ENCODE measurements around the gene DPYSL4. TPM values are rescaled to one million over a fixed set of nuclear protein-coding genes. Genes with fewer than 3 reads are reported as not detected.

The DPYSL4 gene
- polyA plus RNA-seq, 3 donors = 0.08 TPM; not detected in 2

DNA sequence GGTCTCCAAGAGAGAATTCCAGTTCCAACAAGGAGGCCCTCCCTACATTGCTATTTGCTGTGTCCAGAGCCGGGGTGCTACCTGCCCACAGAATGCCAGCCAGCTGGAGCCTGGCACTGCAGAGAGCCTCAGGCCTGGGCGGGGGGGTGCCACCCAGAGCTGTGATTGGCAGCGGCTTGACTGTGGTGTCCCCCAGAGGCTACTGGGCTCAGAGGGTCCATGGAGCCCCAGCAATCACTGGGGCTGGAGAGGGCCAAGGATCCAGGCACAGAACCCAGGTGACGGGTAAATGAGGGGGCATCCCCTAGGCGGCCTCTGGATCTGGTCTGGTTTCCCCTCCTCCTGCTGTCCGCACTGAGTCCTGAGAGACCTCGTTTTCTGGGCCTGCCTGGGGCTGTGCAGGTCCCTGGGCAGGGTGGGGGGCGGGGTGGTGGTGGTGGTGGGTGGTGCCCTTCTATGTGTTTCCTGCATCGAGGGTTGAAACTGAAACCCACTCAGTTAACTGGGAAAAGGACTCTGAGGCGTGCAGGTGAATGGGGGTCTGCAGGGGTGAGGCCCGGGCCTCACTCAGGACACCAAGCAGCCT lies 12.6 kb downstream of the DPYSL4 start:
- no peak overlapping the region for H2AFZ ChIP-seq (ENCODE audit: insufficient read depth, low read depth, low read length, poor library complexity, severe bottlenecking)
- Mint-ChIP-seq H3K9me3 (no peaks in the 10 kb centered on the region), H3K4me1 (no peaks in the 10 kb centered on the region), H3K27ac (no peak overlapping the region), H3K27me3 (ENCODE audit: low read depth in 3 of 3) (peaks cover 1 to 4% (median 2%) of the 10 kb centered on the region in 3 donors), H3K4me3 (no peak overlapping the region), H3K36me3 (no peaks in the 10 kb centered on the region)
- no peaks in the 10 kb centered on the region for H3K79me2 ChIP-seq (ENCODE audit: insufficient read depth, low read length)
- H3K4me1 ChIP-seq (ENCODE audit: control insufficient read depth in 1 of 2, insufficient read depth in 2 of 2, low read length in 2 of 2) = no peaks in the 10 kb centered on the region
- no peak overlapping the region for H3K4me3 ChIP-seq (replicated peaks in 1 of 3; ENCODE audit: low read depth in 2 of 3, low read length in 3 of 3)
- no peak overlapping the region for H3K9ac ChIP-seq (ENCODE audit: insufficient read depth, low read length, poor library complexity, severe bottlenecking)
- no peaks in the 10 kb centered on the region for H3K9me3 ChIP-seq (replicated peaks in 1 of 2; ENCODE audit: control insufficient read depth in 1 of 2, insufficient read depth in 1 of 2, low read length in 2 of 2)
- H3K27ac ChIP-seq (ENCODE audit: low read depth in 1 of 2, low read length in 2 of 2) = no peak overlapping the region
- no peaks in the 10 kb centered on the region for H3K27me3 ChIP-seq (ENCODE audit: control insufficient read depth in 2 of 2, insufficient read depth in 2 of 2, low read length in 2 of 2)
- intact Hi-C loops (cut with micrococcal nuclease) = no loop called here
- WGBS (ENCODE audit: insufficient coverage) = 72% methylated on average over 6 of the region's 11 CpGs
- no peak overlapping the region for H3K4me2 ChIP-seq (replicated peaks; ENCODE audit: extremely low read depth, low read length, poor library complexity, severe bottlenecking)
- no peak for TF ChIP-seq CTCF (IDR thresholded peaks at IDR 0.05)
- no peak for DNase-seq
- H4K20me1 ChIP-seq (ENCODE audit: insufficient read depth, low read length) = no peaks in the 10 kb centered on the region
- no peaks in the 10 kb centered on the region for H3K36me3 ChIP-seq (replicated peaks in 1 of 2; ENCODE audit: control insufficient read depth in 1 of 2, insufficient read depth in 2 of 2, low read length in 2 of 2)

DNA sequence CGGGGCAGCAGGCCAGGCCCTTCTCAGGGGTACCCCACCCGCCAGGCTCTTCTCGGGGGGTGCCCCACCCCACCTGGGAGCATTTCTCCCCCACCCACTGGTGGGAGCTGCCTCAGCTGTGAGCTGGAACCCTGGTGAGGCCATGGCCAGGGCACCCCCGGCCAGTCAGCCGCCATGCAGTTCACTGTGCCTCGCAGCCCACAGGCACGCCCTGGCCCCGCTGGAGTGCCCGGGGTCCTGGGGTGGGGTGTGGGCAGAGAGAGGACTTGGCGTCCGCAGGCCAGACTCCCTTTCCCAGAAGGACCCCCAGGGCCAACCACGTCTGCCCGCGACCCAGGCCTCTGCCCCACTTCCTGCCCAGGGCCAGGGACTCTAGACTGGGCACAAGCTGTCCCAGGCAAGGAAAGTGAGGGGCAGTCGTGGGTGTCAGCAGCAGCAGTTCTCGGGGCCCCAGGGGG lies 13.1 kb downstream of the DPYSL4 start:
- no peak for TF ChIP-seq CTCF (IDR thresholded peaks at IDR 0.05)
- Mint-ChIP-seq H3K27me3 (ENCODE audit: low read depth in 3 of 3) (peaks cover under 1 to 4% (median 1%) of the 10 kb centered on the region in 3 donors), H3K9me3 (no peaks in the 10 kb centered on the region), H3K4me3 (no peak overlapping the region), H3K36me3 (no peaks in the 10 kb centered on the region), H3K4me1 (no peaks in the 10 kb centered on the region), H3K27ac (no peak overlapping the region)
- Histone ChIP-seq H3K79me2 (ENCODE audit: insufficient read depth, low read length) (no peaks in the 10 kb centered on the region), H2AFZ (ENCODE audit: insufficient read depth, low read depth, low read length, poor library complexity, severe bottlenecking) (no peak overlapping the region), H4K20me1 (ENCODE audit: insufficient read depth, low read length) (no peaks in the 10 kb centered on the region), H3K4me1 (ENCODE audit: control insufficient read depth in 1 of 2, insufficient read depth in 2 of 2, low read length in 2 of 2) (no peaks in the 10 kb centered on the region), H3K36me3 (replicated peaks in 1 of 2; ENCODE audit: control insufficient read depth in 1 of 2, insufficient read depth in 2 of 2, low read length in 2 of 2) (no peaks in the 10 kb centered on the region), H3K9ac (ENCODE audit: insufficient read depth, low read length, poor library complexity, severe bottlenecking) (no peak overlapping the region), H3K27ac (ENCODE audit: low read depth in 1 of 2, low read length in 2 of 2) (no peak overlapping the region), H3K27me3 (ENCODE audit: control insufficient read depth in 2 of 2, insufficient read depth in 2 of 2, low read length in 2 of 2) (no peaks in the 10 kb centered on the region), H3K4me2 (replicated peaks; ENCODE audit: extremely low read depth, low read length, poor library complexity, severe bottlenecking) (no peak overlapping the region), H3K9me3 (replicated peaks in 1 of 2; ENCODE audit: control insufficient read depth in 1 of 2, insufficient read depth in 1 of 2, low read length in 2 of 2) (no peaks in the 10 kb centered on the region), H3K4me3 (replicated peaks in 1 of 3; ENCODE audit: low read depth in 2 of 3, low read length in 3 of 3) (no peak overlapping the region)
- WGBS (ENCODE audit: insufficient coverage) = 91% methylated on average over 12 of the region's 16 CpGs
- no peak for DNase-seq
- intact Hi-C loops (cut with micrococcal nuclease) = no loop called here
